Nephron progenitor cell (in vitro differentiated cells): ENCODE results near the gene ELOVL6.

Experiments used
- DNase-seq: peaks from one replicate; pipeline ENCODE4 v3.0.0; 2021
- H3K27ac Mint-ChIP-seq: 2 replicates; pipeline ENCODE4 v1.8.0; 2021; ENCODE audit warnings: mild to moderate bottlenecking, moderate library complexity, mixed read lengths
- H3K27me3 Mint-ChIP-seq: 2 replicates; pipeline ENCODE4 v1.8.0; 2021; ENCODE audit warnings: mild to moderate bottlenecking, low read depth, mixed read lengths; ENCODE audit not compliant: poor library complexity
- H3K36me3 Mint-ChIP-seq: 2 replicates; pipeline ENCODE4 v1.8.0; 2021; ENCODE audit warnings: low read depth, mixed read lengths
- H3K4me1 Mint-ChIP-seq: 2 replicates; pipeline ENCODE4 v1.8.0; 2021; ENCODE audit warnings: mixed read lengths
- H3K4me3 Mint-ChIP-seq: 2 replicates; pipeline ENCODE4 v1.8.0; 2021; ENCODE audit warnings: mild to moderate bottlenecking, moderate library complexity, mixed read lengths
- H3K9me3 Mint-ChIP-seq: 2 replicates; pipeline ENCODE4 v1.8.0; 2021; ENCODE audit warnings: mild to moderate bottlenecking, moderate library complexity, mixed read lengths
- TF ChIP-seq, protein P1 (sequence below): fragments of 200-600 bp; sonication (generic); IDR thresholded peaks from 2 replicates; pipeline ENCODE4 v1.5.0; 2021; ENCODE audit warnings: antibody characterized with exemption

ELOVL6 gene

DNA sequence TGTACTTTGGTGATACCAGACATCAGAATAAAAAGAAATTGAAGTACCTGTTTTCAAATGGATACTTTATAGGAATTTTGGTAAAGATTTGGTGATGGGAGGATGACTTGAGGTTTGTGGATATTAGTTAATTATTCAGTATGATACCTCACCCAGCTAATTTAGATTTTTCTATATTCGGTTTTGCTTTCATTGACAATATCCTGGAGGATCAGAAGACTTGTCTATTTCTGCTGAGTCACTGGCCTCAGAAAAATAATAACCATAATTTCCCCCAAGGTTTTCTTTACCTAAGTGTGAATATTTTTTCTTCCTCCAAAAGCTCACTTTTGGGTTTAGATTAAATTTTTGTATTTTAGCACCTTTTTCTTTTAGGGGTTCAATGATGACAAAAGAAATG, 185.5 kb downstream of the ELOVL6 start:
- Mint-ChIP-seq H3K4me1 (peaks cover 16% of the 10 kb centered on the region), H3K27me3 (no peaks in the 10 kb centered on the region), H3K9me3 (peaks cover 8% of the 10 kb centered on the region), H3K36me3 (no peaks in the 10 kb centered on the region), H3K27ac (no peak overlapping the region), H3K4me3 (no peak overlapping the region)
- DNase-seq = no peak
- TF ChIP-seq, protein P1, sequence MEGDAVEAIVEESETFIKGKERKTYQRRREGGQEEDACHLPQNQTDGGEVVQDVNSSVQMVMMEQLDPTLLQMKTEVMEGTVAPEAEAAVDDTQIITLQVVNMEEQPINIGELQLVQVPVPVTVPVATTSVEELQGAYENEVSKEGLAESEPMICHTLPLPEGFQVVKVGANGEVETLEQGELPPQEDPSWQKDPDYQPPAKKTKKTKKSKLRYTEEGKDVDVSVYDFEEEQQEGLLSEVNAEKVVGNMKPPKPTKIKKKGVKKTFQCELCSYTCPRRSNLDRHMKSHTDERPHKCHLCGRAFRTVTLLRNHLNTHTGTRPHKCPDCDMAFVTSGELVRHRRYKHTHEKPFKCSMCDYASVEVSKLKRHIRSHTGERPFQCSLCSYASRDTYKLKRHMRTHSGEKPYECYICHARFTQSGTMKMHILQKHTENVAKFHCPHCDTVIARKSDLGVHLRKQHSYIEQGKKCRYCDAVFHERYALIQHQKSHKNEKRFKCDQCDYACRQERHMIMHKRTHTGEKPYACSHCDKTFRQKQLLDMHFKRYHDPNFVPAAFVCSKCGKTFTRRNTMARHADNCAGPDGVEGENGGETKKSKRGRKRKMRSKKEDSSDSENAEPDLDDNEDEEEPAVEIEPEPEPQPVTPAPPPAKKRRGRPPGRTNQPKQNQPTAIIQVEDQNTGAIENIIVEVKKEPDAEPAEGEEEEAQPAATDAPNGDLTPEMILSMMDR = no peak

GRCh38 chr4:110010797-110011196, 187.6 kb downstream of the ELOVL6 start:
- Mint-ChIP-seq H3K36me3 (no peaks in the 10 kb centered on the region), H3K4me1 (peaks cover 16% of the 10 kb centered on the region), H3K27me3 (no peaks in the 10 kb centered on the region), H3K4me3 (no peak overlapping the region), H3K27ac (no peak overlapping the region), H3K9me3 (no peaks in the 10 kb centered on the region)
- no peak for DNase-seq
- TF ChIP-seq, protein P1 = no peak

DNA sequence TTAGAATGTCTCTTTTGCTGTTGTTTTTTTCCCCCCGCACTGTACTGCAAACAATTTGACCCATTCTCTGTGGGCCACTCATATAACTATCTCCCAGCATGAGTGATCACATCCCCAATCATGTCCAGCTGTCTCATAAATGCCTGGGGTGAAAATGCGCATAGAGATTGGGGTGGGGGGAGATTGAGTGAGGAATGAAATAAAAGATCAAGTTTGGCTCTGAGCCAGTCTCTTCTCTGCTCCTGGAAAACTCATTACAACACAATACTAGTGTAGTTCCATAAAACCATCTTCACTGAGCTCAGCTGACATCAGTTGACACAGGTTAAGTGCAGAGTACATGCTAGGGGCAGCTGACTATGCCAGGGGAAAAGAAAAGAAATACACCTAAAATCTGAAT, 188.9 kb downstream of the ELOVL6 start:
- DNase-seq = no peak
- H3K27ac Mint-ChIP-seq = no peak overlapping the region
- H3K4me3 Mint-ChIP-seq = no peak overlapping the region
- H3K4me1 Mint-ChIP-seq = peaks cover 16% of the 10 kb centered on the region
- TF ChIP-seq, protein P1 = no peak
- no peaks in the 10 kb centered on the region for H3K27me3 Mint-ChIP-seq
- no peaks in the 10 kb centered on the region for H3K36me3 Mint-ChIP-seq
- H3K9me3 Mint-ChIP-seq = no peaks in the 10 kb centered on the region

DNA sequence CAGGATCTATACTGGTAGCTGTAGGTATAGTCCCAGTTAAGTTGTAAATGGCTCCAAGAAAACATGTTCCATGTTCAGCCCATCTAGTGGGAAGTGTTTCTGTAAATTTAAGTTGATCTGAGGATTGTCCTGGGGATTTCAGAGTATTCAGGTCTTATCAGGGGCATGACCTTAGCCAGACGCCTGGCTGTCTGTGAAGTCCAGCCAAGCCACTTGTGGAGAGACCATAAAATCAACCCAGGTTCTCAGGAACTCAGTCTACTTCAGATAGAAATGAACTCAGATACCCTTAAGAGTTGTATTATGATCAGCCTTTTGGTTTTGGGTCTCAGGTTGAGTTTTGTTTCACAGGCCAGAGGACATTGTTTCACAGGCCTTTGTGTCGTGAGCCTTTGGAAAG, 189.9 kb downstream of the ELOVL6 start:
- no peaks in the 10 kb centered on the region for H3K9me3 Mint-ChIP-seq
- H3K27me3 Mint-ChIP-seq = no peaks in the 10 kb centered on the region
- H3K4me3 Mint-ChIP-seq = no peak overlapping the region

DNA sequence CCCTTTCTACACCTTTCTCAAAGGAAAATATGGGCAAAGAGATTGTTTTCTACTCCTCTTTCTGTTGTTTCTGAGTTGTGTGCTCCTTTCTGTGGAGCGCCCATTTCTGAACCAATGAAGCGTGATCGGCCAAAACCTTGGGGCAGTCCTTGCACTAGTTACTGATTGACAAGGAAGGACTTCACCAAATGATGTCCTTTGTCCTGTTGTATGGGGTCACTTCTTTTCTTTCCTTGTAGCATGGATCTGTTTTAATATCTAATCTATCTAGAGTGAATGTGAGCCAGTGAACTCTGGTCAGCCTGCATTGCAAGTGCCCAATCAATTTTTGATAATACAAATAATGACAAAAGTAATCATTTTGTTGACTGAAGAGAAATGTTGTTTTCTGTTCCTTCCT, 191.2 kb downstream of the ELOVL6 start:
- H3K27ac Mint-ChIP-seq = no peak overlapping the region
- no peak for DNase-seq

More for the DNA sequence above, 189.9 kb downstream of the ELOVL6 start:
- no peak for DNase-seq
- TF ChIP-seq, protein P1 = no peak
- Mint-ChIP-seq H3K36me3 (no peaks in the 10 kb centered on the region), H3K27ac (no peak overlapping the region), H3K4me1 (peaks cover 16% of the 10 kb centered on the region)

GRCh38 chr4:110005461-110006056, 192.9 kb downstream of the ELOVL6 start:
- peaks cover 16% of the 10 kb centered on the region for H3K4me1 Mint-ChIP-seq
- no peaks in the 10 kb centered on the region for H3K9me3 Mint-ChIP-seq
- no peaks in the 10 kb centered on the region for H3K27me3 Mint-ChIP-seq
- no peaks in the 10 kb centered on the region for H3K36me3 Mint-ChIP-seq
- no peak overlapping the region for H3K4me3 Mint-ChIP-seq
- TF ChIP-seq, protein P1 = peak; percentile 67
- DNase-seq = no peak
- H3K27ac Mint-ChIP-seq = no peak overlapping the region

More for the DNA sequence above, 191.2 kb downstream of the ELOVL6 start:
- H3K9me3 Mint-ChIP-seq = no peaks in the 10 kb centered on the region
- no peak overlapping the region for H3K4me3 Mint-ChIP-seq
- H3K36me3 Mint-ChIP-seq = no peaks in the 10 kb centered on the region
- peaks cover 16% of the 10 kb centered on the region for H3K4me1 Mint-ChIP-seq
- H3K27me3 Mint-ChIP-seq = no peaks in the 10 kb centered on the region
- TF ChIP-seq, protein P1 = no peak
